Suprapubic skin (tissue), 4 donors: ENCODE measurements around the gene PDXP. TPM values are rescaled to one million over a fixed set of nuclear protein-coding genes. Genes with fewer than 3 reads are reported as not detected.
"Not testable (repeated sequence)": the region's sequence is repeated elsewhere in the genome, so short reads cannot be mapped to it uniquely, and the experiment has no call there.

Experiments used
- DNase-seq, 2 donors: peaks; one replicate each; pipeline ENCODE4 v3.0.0-alpha.2; 2019; ENCODE audit warnings: low spot score in 2 of 2
- H3K27ac ChIP-seq: fragments of 200-600 bp; sonication (generic); one replicate; pipeline ENCODE4 v1.5.1; 2019
- H3K27me3 ChIP-seq: fragments of 200-600 bp; sonication (generic); one replicate; pipeline ENCODE4 v1.5.1; 2019
- H3K36me3 ChIP-seq: fragments of 200-600 bp; sonication (generic); one replicate; pipeline ENCODE4 v1.5.1; 2019
- H3K4me1 ChIP-seq: fragments of 200-600 bp; sonication (generic); one replicate; pipeline ENCODE4 v1.5.1; 2019
- H3K4me3 ChIP-seq: fragments of 200-600 bp; sonication (generic); one replicate; pipeline ENCODE4 v1.5.1; 2019; ENCODE audit warnings: mild to moderate bottlenecking
- H3K9me3 ChIP-seq: fragments of 200-600 bp; sonication (generic); one replicate; pipeline ENCODE4 v1.5.1; 2019
- CTCF ChIP-seq, 2 donors: fragments of 200-600 bp in 1 of 2; fragments of 450-650 bp in 1 of 2; sonication (generic) in 1 of 2; IDR thresholded peaks; one replicate each; pipeline ENCODE4 v1.5.1; 2016 to 2019; ENCODE audit warnings: antibody characterized with exemption in 2 of 2, mild to moderate bottlenecking in 1 of 2, moderate library complexity in 1 of 2
- EP300 ChIP-seq: sonication (generic); formaldehyde crosslinking; IDR thresholded peaks from one replicate; pipeline ENCODE4 v1.6.1; 2017; ENCODE audit warnings: antibody characterized with exemption
- POLR2A ChIP-seq, 2 donors: fragments of 450-650 bp; IDR thresholded peaks; one replicate each; pipeline ENCODE4 v1.6.1; 2017; ENCODE audit warnings: antibody characterized with exemption in 2 of 2, mild to moderate bottlenecking in 2 of 2, moderate library complexity in 2 of 2
- POLR2AphosphoS5 ChIP-seq, 3 donors: sonication (generic); formaldehyde crosslinking; IDR thresholded peaks; one replicate each; pipeline ENCODE4 v1.6.1; 2017; ENCODE audit warnings: antibody characterized with exemption in 3 of 3
- WGBS: methylation state at CpG from one replicate; pipeline ENCODE4 v1.1.5; 2018; 5-methylcytosine and 5-hydroxymethylcytosine counted together
- total RNA-seq, 4 donors: library from RNA; depleted of rRNA; stranded (reverse); fragments of >200 nt; gene quantifications; one replicate each; pipeline ENCODE4 v1.1.0, GENCODE V29; 2016

Gene PDXP
- total RNA-seq, 4 donors from 2014 or later = 4.2 to 6.1 (median 4.9) TPM

- WGBS = 2% methylated on average over 57 of the region's 62 CpGs
- Histone ChIP-seq H3K9me3 (no peaks in the 10 kb centered on the region), H3K27me3 (no peaks in the 10 kb centered on the region), H3K36me3 (peaks cover 21% of the 10 kb centered on the region), H3K4me3 (peak within 1 kb of the TSS; percentile 96), H3K27ac (peak within 1 kb of the TSS; percentile 85), H3K4me1 (peaks cover 41% of the 10 kb centered on the region)
- peak; percentile 86 to 90 for DNase-seq
- TF ChIP-seq POLR2A (IDR thresholded peaks at IDR 0.05) (peak in 1 of 2 donors; percentile 21), EP300 (no peak), CTCF (IDR thresholded peaks at IDR 0.05) (no peak), POLR2AphosphoS5 (IDR thresholded peaks at IDR 0.05) (peak in 2 of 3 donors; percentile 70 to 89)
Measured at GRCh38 chr22:37686002-37686982, 27.8 kb downstream of the PDXP start, which contains the start of gene NOL12. Gene NOL12 (plus strand): TSS chr22:37686343. CDS start chr22:37686393, 50 bp downstream.

- no peak for TF ChIP-seq POLR2A (IDR thresholded peaks at IDR 0.05)
- no peak for TF ChIP-seq CTCF (IDR thresholded peaks at IDR 0.05)
- TF ChIP-seq POLR2AphosphoS5 (IDR thresholded peaks at IDR 0.05) = no peak
- no peak for TF ChIP-seq EP300
- H3K36me3 ChIP-seq = peaks cover 53% of the 10 kb centered on the region
- H3K27ac ChIP-seq = no peak overlapping the region
Measured at GRCh38 chr22:37690407-37690806, 31.9 kb downstream of the PDXP start.

GRCh38 chr22:37690901-37691504 is 32.5 kb downstream of the PDXP start:
- no peak overlapping the region for H3K4me3 ChIP-seq
- no peak overlapping the region for H3K27ac ChIP-seq
- no peaks in the 10 kb centered on the region for H3K9me3 ChIP-seq
- TF ChIP-seq POLR2A (IDR thresholded peaks at IDR 0.05) = no peak
- TF ChIP-seq POLR2AphosphoS5 (IDR thresholded peaks at IDR 0.05) = no peak
- TF ChIP-seq CTCF (IDR thresholded peaks at IDR 0.05) = no peak
- TF ChIP-seq EP300 = no peak
- H3K36me3 ChIP-seq = peaks cover 53% of the 10 kb centered on the region
- 65% methylated on average over 16 of the region's 18 CpGs for WGBS
- H3K4me1 ChIP-seq = peaks cover 31% of the 10 kb centered on the region
- H3K27me3 ChIP-seq = no peaks in the 10 kb centered on the region
- DNase-seq = no peak

More at GRCh38 chr22:37690407-37690806, 31.9 kb downstream of the PDXP start:
- Histone ChIP-seq H3K4me1 (peaks cover 33% of the 10 kb centered on the region), H3K9me3 (no peaks in the 10 kb centered on the region), H3K27me3 (no peaks in the 10 kb centered on the region), H3K4me3 (no peak overlapping the region)
- DNase-seq = no peak
- 43% methylated on average over 6 of the region's 7 CpGs for whole genome bisulfite sequencing

- Histone ChIP-seq H3K4me3 (no peak overlapping the region), H3K36me3 (peaks cover 53% of the 10 kb centered on the region), H3K4me1 (peaks cover 31% of the 10 kb centered on the region), H3K27me3 (no peaks in the 10 kb centered on the region), H3K9me3 (no peaks in the 10 kb centered on the region), H3K27ac (no peak overlapping the region)
- DNase-seq = no peak
- 92% methylated on average over 12 of the region's 15 CpGs for WGBS
- no peak for TF ChIP-seq EP300
- no peak for TF ChIP-seq CTCF (IDR thresholded peaks at IDR 0.05)
- no peak for TF ChIP-seq POLR2AphosphoS5 (IDR thresholded peaks at IDR 0.05)
- TF ChIP-seq POLR2A (IDR thresholded peaks at IDR 0.05) = no peak
Measured at GRCh38 chr22:37692627-37693285, 34.2 kb downstream of the PDXP start.

GRCh38 chr22:37694131-37694530 is 35.6 kb downstream of the PDXP start:
- 66% methylated on average over 7 of the region's 7 CpGs for WGBS
- H3K27me3 ChIP-seq, DNase-seq, H3K27ac ChIP-seq, H3K4me3 ChIP-seq, H3K9me3 ChIP-seq: not testable (repeated sequence)
- H3K4me1 ChIP-seq = peaks cover 29% of the 10 kb centered on the region
- peaks cover 45% of the 10 kb centered on the region for H3K36me3 ChIP-seq

- H3K9me3 ChIP-seq, H3K27me3 ChIP-seq, H3K27ac ChIP-seq, DNase-seq: not testable (repeated sequence)
- Histone ChIP-seq H3K4me3 (peak overlapping the region; percentile 39), H3K4me1 (peaks cover 19% of the 10 kb centered on the region), H3K36me3 (peaks cover 33% of the 10 kb centered on the region)
- 31% methylated on average over 13 of the region's 13 CpGs for WGBS
Measured at GRCh38 chr22:37696260-37696656, 37.7 kb downstream of the PDXP start.
